GM21528 (cell line): ENCODE measurements around the gene CPED1.

Source experiments
- ATAC-seq: cut with Tn5 transposase; IDR thresholded peaks from one replicate; pipeline ENCODE4 v1.9.1; 2021; ENCODE audit warnings: mild to moderate bottlenecking, moderate library complexity; ENCODE audit not compliant: unreplicated experiment, low FRiP score

The CPED1 gene

GRCh38 chr7:121330053-121330833 is 341.7 kb downstream of the CPED1 start:
- ATAC-seq: no peak

GRCh38 chr7:121331048-121331447 is 342.5 kb downstream of the CPED1 start:
- ATAC-seq: no peak

GRCh38 chr7:121331574-121331973 is 343.1 kb downstream of the CPED1 start:
- no peak for ATAC-seq

DNA sequence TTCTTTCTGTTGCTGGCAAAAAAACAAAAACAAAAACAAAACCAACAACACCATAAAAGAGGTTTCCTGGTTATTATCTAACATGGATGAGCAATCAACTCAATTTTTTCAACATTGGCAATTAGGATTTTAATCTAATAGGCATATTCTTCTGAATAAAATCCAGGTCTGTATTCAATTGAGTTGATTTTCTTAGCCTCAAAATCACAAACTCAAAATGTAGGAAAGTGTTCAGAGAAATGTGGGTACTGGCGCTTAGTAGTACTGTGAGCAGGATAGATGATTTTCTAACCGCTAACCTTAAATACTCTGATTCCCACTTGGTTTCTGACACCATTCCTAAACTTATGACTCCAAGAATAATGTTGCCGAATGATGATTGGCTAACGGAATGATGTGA is 345.9 kb downstream of the CPED1 start:
- ATAC-seq: no peak

DNA sequence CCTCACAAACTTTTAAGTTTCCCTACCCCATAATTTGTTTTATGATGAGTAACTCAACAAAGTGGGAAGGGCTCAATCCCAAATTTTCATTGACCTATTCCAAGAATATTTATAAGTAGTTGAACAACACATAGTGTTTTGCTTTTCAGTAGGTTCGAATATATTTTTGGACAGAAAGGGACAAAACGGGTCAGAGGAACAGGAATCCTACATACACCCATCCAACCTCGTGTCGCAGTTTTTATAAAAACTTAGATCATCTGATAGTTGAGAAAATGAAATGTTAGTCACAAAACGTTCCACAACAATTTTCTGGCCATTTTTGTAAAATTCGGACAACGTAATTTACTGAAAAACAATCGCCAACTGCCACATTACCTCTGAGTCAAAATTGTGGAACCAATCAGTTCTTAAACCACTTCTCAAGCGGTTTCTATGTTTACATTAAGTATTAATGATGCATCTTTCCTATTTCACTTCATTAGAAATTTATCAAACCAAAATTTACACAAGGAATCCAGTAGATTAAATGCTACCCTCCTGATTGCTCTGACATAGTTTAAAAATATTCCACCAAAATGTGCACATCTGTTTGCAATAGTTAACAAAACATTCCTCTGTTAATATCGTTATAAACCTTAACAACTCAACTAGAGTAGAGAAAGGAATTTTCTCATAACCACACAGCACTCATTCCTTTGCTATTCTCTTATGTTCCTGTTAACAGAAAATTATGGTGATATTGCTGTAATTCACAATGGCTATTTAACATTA is 346.6 kb downstream of the CPED1 start:
- ATAC-seq: no peak

- ATAC-seq: no peak
Observed at GRCh38 chr7:121336579-121336978, 348.1 kb downstream of the CPED1 start.

- no peak for ATAC-seq
Observed at GRCh38 chr7:121337398-121337797, 348.9 kb downstream of the CPED1 start.

GRCh38 chr7:121339082-121339481 is 350.6 kb downstream of the CPED1 start:
- ATAC-seq: no peak

GRCh38 chr7:121341933-121342332 is 353.4 kb downstream of the CPED1 start:
- ATAC-seq: no peak

- ATAC-seq: no peak
Observed at GRCh38 chr7:121342631-121343030, 354.1 kb downstream of the CPED1 start.

- ATAC-seq: no peak
Observed at GRCh38 chr7:121343302-121343701, 354.8 kb downstream of the CPED1 start.

DNA sequence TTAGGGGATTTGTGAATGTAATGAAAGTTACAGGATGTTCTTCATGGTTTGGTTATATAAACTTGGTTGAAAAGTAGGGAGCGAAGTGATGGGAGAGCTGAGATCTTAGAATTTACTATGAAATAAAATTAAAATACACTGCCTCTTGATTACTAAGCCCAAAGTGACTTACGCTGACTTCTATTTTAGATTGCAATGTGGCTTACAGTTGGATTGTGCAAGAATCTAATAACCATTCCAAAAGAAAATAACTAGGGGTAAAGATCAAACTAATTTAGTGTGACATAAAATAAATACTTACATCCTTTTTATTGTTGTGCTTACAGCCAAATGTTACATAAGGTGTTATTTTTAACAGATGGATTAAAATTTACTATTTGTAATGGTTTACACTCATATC is 355.6 kb downstream of the CPED1 start:
- no peak for ATAC-seq

- no peak for ATAC-seq
Observed at GRCh38 chr7:121344497-121344896, 356.0 kb downstream of the CPED1 start.
